T-cell (primary cell): ENCODE data around the gene CLCN7. TPM values are rescaled to one million over a fixed set of nuclear protein-coding genes. Genes with fewer than 3 reads are reported as not detected.

ENCODE experiments used
- ATAC-seq, 4 experiments: fragments of 200-7000 bp in 3 of 4; fragments of 150-1000 bp in 1 of 4; cut with Tn5 transposase; replicated peaks in 1 of 4; 1 replicate in 3 of 4; 2 replicates in 1 of 4; pipeline ENCODE4 v1.10.0; 2021; ENCODE audit warnings: moderate library complexity in 3 of 4, mild to moderate bottlenecking in 2 of 4, moderate number of reproducible peaks in 1 of 4
- CTCF ChIA-PET, 2 donors: fragments of 300-600 bp; sonication (Branson Sonifier 250); formaldehyde crosslinking; loops; one replicate each; lab custom pipeline; 2022; ENCODE audit warnings: antibody characterized with exemption in 2 of 2; lab: Charles Lee
- POLR2A ChIA-PET, 2 donors: fragments of 300-600 bp; sonication (Branson Sonifier 250); formaldehyde crosslinking; loops; one replicate each; lab custom pipeline; 2022; ENCODE audit warnings: antibody characterized with exemption in 2 of 2; lab: Charles Lee
- DNase-seq, 35 experiments: peaks; one replicate each; pipeline versions ENCODE4 v3.0.0 to v3.0.0-alpha.2; 2013 to 2023
- H3K27ac ChIP-seq: one replicate; pipeline ENCODE4 v1.5.1; 2013; ENCODE audit warnings: low read length
- H3K27me3 ChIP-seq, 2 experiments: replicated peaks in 1 of 2; 1 replicate in 1 of 2; 2 replicates in 1 of 2; pipeline versions ENCODE4 v1.6.1 to v1.7.0; 2013; ENCODE audit warnings: low read length in 1 of 2, mixed read lengths in 1 of 2; ENCODE audit not compliant: control insufficient read depth in 2 of 2, insufficient read depth in 2 of 2; ENCODE audit errors: extremely low read depth in 1 of 2
- H3K36me3 ChIP-seq, 2 donors: 1 replicate in 1 of 2; 2 replicates in 1 of 2; pipeline versions ENCODE4 v1.6.1 to v1.7.0; 2013; ENCODE audit warnings: low read length in 1 of 2; ENCODE audit not compliant: control insufficient read depth in 2 of 2, insufficient read depth in 1 of 2; ENCODE audit errors: extremely low read depth in 1 of 2
- H3K4me1 ChIP-seq, 2 experiments: 1 replicate in 1 of 2; 2 replicates in 1 of 2; pipeline versions ENCODE4 v1.6.1 to v1.7.0; 2013; ENCODE audit warnings: low read length in 2 of 2, mixed read lengths in 1 of 2; ENCODE audit not compliant: insufficient read depth in 2 of 2, control insufficient read depth in 1 of 2; ENCODE audit errors: extremely low read depth in 1 of 2
- H3K4me3 ChIP-seq, 2 donors: 1 replicate in 1 of 2; 2 replicates in 1 of 2; pipeline versions ENCODE4 v1.5.1 to v1.7.0; 2013; ENCODE audit warnings: mild to moderate bottlenecking in 2 of 2, low read length in 1 of 2, moderate library complexity in 1 of 2; ENCODE audit not compliant: control insufficient read depth in 1 of 2; ENCODE audit errors: extremely low read depth in 1 of 2
- H3K9me3 ChIP-seq: 2 replicates; pipeline ENCODE4 v1.7.0; 2013
- H3K27ac Mint-ChIP-seq, 2 donors: one replicate each; pipeline ENCODE4 v1.8.0; 2020 to 2021; ENCODE audit warnings: mild to moderate bottlenecking in 2 of 2, mixed read lengths in 2 of 2
- H3K27me3 Mint-ChIP-seq, 2 donors: one replicate each; pipeline ENCODE4 v1.8.0; 2021 to 2022; ENCODE audit warnings: mixed read lengths in 2 of 2
- H3K36me3 Mint-ChIP-seq: one replicate; pipeline ENCODE4 v1.8.0; 2021; ENCODE audit warnings: mixed read lengths
- H3K4me1 Mint-ChIP-seq, 3 donors: one replicate each; pipeline ENCODE4 v1.8.0; 2020 to 2022; ENCODE audit warnings: mixed read lengths in 3 of 3, mild to moderate bottlenecking in 1 of 3
- H3K4me3 Mint-ChIP-seq, 3 donors: one replicate each; pipeline ENCODE4 v1.8.0; 2020 to 2022; ENCODE audit warnings: mild to moderate bottlenecking in 3 of 3, mixed read lengths in 3 of 3, moderate library complexity in 3 of 3
- H3K9me3 Mint-ChIP-seq, 3 donors: one replicate each; pipeline ENCODE4 v1.8.0; 2020 to 2022; ENCODE audit warnings: mixed read lengths in 3 of 3
- WGBS: methylation state at CpG from one replicate; pipeline ENCODE4 v1.1.5; 2013; ENCODE audit warnings: missing lambda C conversion rate; ENCODE audit not compliant: insufficient coverage; 5-methylcytosine and 5-hydroxymethylcytosine counted together
- total RNA-seq, 35 experiments: library from RNA in 6 of 35; stranded (reverse) in 6 of 35; fragments of 120-200 nt in 1 of 35; gene quantifications; one replicate each; pipeline versions ENCODE4 v1.2.1 to v1.2.4 and lab custom pipeline; 2013 to 2026

Gene CLCN7
- total RNA-seq, 5 donors from 2014 or later (not counting 1 experiment from before 2014, with no cell fraction given) = 77.1 to 141 (median 114) TPM

- no peaks in the 10 kb centered on the region for H3K9me3 Mint-ChIP-seq
- H3K27ac Mint-ChIP-seq = no peak overlapping the region
- ChIA-PET CTCF (no interaction called here), POLR2A (no interaction called here)
- no peaks in the 10 kb centered on the region for H3K4me1 Mint-ChIP-seq
- Histone ChIP-seq H3K4me3 (no peak overlapping the region), H3K9me3 (no peaks in the 10 kb centered on the region), H3K4me1 (no peaks in the 10 kb centered on the region), H3K27ac (no peak overlapping the region), H3K36me3 (peaks cover 38 to 42% of the 10 kb centered on the region in 2 donors), H3K27me3 (no peaks in the 10 kb centered on the region)
- no peak overlapping the region for H3K4me3 Mint-ChIP-seq
- peaks cover 18% of the 10 kb centered on the region for H3K36me3 Mint-ChIP-seq
- H3K27me3 Mint-ChIP-seq = no peaks in the 10 kb centered on the region
- ATAC-seq (no peak), DNase-seq (no peak)
- WGBS = 92% methylated on average over 17 of the region's 17 CpGs
Measured at GRCh38 chr16:1454561-1454960, 20.3 kb downstream of the CLCN7 start.

DNA sequence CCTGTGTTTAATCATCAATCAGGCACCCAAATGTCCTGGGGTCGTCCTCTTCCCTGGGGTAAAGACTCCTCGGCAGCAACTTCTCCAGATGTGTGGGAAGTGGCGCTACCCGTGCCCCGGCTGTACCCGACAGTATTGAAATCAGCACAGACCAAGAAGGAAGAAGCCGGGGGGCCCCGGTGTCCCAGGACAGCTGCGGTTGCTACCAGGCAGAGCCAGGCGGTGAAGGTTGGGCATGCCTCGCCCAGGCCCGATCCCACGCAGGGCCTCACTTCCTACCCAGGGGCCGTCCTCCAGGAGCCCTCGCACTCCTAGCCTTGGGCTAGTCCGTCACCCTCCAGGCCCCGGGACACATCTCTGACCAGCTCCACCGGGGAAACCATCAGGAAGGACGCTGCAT lies 21.5 kb downstream of the CLCN7 start:
- Histone ChIP-seq H3K9me3 (no peaks in the 10 kb centered on the region), H3K4me1 (no peaks in the 10 kb centered on the region), H3K36me3 (peaks cover 37 to 40% of the 10 kb centered on the region in 2 donors), H3K27me3 (no peaks in the 10 kb centered on the region), H3K27ac (no peak overlapping the region), H3K4me3 (no peak overlapping the region)
- Mint-ChIP-seq H3K4me1 (no peaks in the 10 kb centered on the region), H3K27me3 (no peaks in the 10 kb centered on the region), H3K9me3 (no peaks in the 10 kb centered on the region), H3K4me3 (no peak overlapping the region), H3K27ac (no peak overlapping the region), H3K36me3 (peaks cover 21% of the 10 kb centered on the region)
- POLR2A ChIA-PET = no interaction called here
- WGBS = 93% methylated on average over 17 of the region's 19 CpGs
- CTCF ChIA-PET = no interaction called here
- no peak for DNase-seq
- ATAC-seq = no peak

DNA sequence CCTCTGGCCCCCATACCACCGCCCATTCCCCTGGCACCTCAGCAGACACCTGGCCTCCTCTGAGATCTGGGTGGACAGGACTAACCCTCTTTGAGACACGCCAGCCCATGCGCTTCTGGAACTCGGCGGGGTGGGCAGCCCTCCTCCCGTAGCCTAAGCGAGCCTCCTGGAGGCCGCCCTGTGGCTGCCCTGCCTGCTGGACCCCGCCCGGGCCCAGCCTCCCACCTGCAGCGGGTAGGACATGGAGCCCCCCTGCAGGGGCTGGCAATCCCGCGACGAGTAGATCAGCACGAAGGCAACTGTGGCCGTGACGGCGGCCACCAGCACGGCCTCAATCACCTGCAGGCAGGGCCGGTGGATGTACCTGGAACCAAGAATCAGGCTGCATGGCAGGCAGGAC lies 22.3 kb downstream of the CLCN7 start:
- H3K27me3 ChIP-seq = no peaks in the 10 kb centered on the region
- no peaks in the 10 kb centered on the region for H3K4me1 Mint-ChIP-seq

GRCh38 chr16:1451702-1452392 lies 23.0 kb downstream of the CLCN7 start:
- H3K27ac ChIP-seq = no peak overlapping the region
- no peak overlapping the region for H3K4me3 ChIP-seq
- H3K4me1 ChIP-seq = no peaks in the 10 kb centered on the region
- Mint-ChIP-seq H3K27me3 (no peaks in the 10 kb centered on the region), H3K27ac (no peak overlapping the region), H3K36me3 (peaks cover 19% of the 10 kb centered on the region), H3K4me1 (no peaks in the 10 kb centered on the region), H3K4me3 (no peak overlapping the region), H3K9me3 (no peaks in the 10 kb centered on the region)
- ChIA-PET POLR2A (interaction anchor here in 1 of 2 donors (0.5 kb wide), 1 partner anchor 124 kb away, joined by 4 read pairs; no protein-coding TSS in a partner anchor), CTCF (no interaction called here)
- H3K36me3 ChIP-seq = peaks cover 24 to 45% of the 10 kb centered on the region in 2 donors
- 98% methylated on average over 34 of the region's 34 CpGs for WGBS
- no peaks in the 10 kb centered on the region for H3K9me3 ChIP-seq
- no peaks in the 10 kb centered on the region for H3K27me3 ChIP-seq
- ATAC-seq (no peak), DNase-seq (no peak)

More for the DNA sequence above, 22.3 kb downstream of the CLCN7 start:
- WGBS = 96% methylated on average over 18 of the region's 20 CpGs
- no peaks in the 10 kb centered on the region for H3K9me3 ChIP-seq
- no peak overlapping the region for H3K27ac ChIP-seq
- Mint-ChIP-seq H3K27me3 (no peaks in the 10 kb centered on the region), H3K4me3 (no peak overlapping the region), H3K9me3 (no peaks in the 10 kb centered on the region), H3K36me3 (peaks cover 19% of the 10 kb centered on the region), H3K27ac (no peak overlapping the region)
- CTCF ChIA-PET = no interaction called here
- DNase-seq = no peak
- H3K36me3 ChIP-seq = peaks cover 29 to 45% of the 10 kb centered on the region in 2 donors
- POLR2A ChIA-PET = no interaction called here
- no peaks in the 10 kb centered on the region for H3K4me1 ChIP-seq
- H3K4me3 ChIP-seq = no peak overlapping the region
- ATAC-seq = no peak

GRCh38 chr16:1450841-1451240 lies 24.0 kb downstream of the CLCN7 start:
- Histone ChIP-seq H3K4me3 (no peak overlapping the region), H3K27ac (no peak overlapping the region), H3K27me3 (no peaks in the 10 kb centered on the region), H3K36me3 (peaks cover 26 to 48% of the 10 kb centered on the region in 2 donors), H3K9me3 (no peaks in the 10 kb centered on the region), H3K4me1 (no peaks in the 10 kb centered on the region)
- Mint-ChIP-seq H3K9me3 (no peaks in the 10 kb centered on the region), H3K27me3 (no peaks in the 10 kb centered on the region), H3K4me1 (no peaks in the 10 kb centered on the region), H3K4me3 (no peak overlapping the region), H3K27ac (no peak overlapping the region), H3K36me3 (peaks cover 19% of the 10 kb centered on the region)
- DNase-seq (no peak), ATAC-seq (no peak)
- ChIA-PET POLR2A (no interaction called here), CTCF (no interaction called here)
- 98% methylated on average over 17 of the region's 21 CpGs for WGBS

DNA sequence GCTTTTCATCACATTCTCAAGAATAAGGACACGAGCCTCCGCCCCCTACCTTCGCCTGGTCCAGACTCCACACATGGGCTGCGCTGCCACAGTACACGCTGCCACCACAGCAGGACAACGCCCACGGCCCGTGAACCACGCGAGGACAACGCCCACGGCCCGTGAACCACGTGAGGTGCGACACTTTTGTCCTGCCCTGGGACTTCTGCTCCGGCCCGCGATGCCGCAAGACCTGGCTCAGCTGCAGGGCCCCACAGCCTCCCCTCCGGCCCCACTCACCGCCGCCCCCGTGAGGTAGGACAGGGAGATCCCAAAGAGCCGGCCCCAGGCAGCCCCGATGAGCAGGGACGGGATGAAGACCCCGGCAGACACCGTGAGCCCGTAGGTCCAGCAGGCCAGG lies 24.6 kb downstream of the CLCN7 start:
- peaks cover 26 to 45% of the 10 kb centered on the region in 2 donors for H3K36me3 ChIP-seq
- H3K27me3 ChIP-seq = no peaks in the 10 kb centered on the region
- Mint-ChIP-seq H3K27ac (no peak overlapping the region), H3K4me3 (no peak overlapping the region), H3K27me3 (no peaks in the 10 kb centered on the region), H3K4me1 (no peaks in the 10 kb centered on the region), H3K9me3 (no peaks in the 10 kb centered on the region), H3K36me3 (peaks cover 19% of the 10 kb centered on the region)
- ATAC-seq (no peak), DNase-seq (no peak)
- ChIA-PET CTCF (no interaction called here), POLR2A (no interaction called here)
- H3K4me3 ChIP-seq = no peak overlapping the region
- no peaks in the 10 kb centered on the region for H3K4me1 ChIP-seq
- no peaks in the 10 kb centered on the region for H3K9me3 ChIP-seq
- H3K27ac ChIP-seq = no peak overlapping the region
- WGBS = 88% methylated on average over 19 of the region's 29 CpGs
